Measurements from ENCODE around the gene IL1RAPL2. TPM values are rescaled to one million over a fixed set of nuclear protein-coding genes. Genes with fewer than 3 reads are reported as not detected.

IL1RAPL2 gene
- polyA plus RNA-seq, 1 experiment = not detected

- Histone ChIP-seq H3K27me3 (ENCODE audit: control insufficient read depth, insufficient read depth, low read length) (no peaks in the 10 kb centered on the region), H3K36me3 (ENCODE audit: control insufficient read depth, insufficient read depth, low read length) (no peaks in the 10 kb centered on the region), H3K4me3 (ENCODE audit: low read depth, low read length) (no peak overlapping the region)
- ChIA-PET CTCF (no interaction called here), POLR2A (no interaction called here)
- no peak for TF ChIP-seq CTCF (IDR thresholded peaks at IDR 0.05; ENCODE audit: insufficient read depth, low read depth, low read length)
- no peak for DNase-seq (ENCODE audit: low read depth)
These were observed 94.1 kb downstream of the IL1RAPL2 start for GRCh38 chrX:104660092-104660491.

GRCh38 chrX:104662694-104663093, 96.7 kb downstream of the IL1RAPL2 start:
- CTCF ChIA-PET = no interaction called here
- POLR2A ChIA-PET = no interaction called here
- no peak for DNase-seq (ENCODE audit: low read depth)
- Histone ChIP-seq H3K36me3 (ENCODE audit: control insufficient read depth, insufficient read depth, low read length) (no peaks in the 10 kb centered on the region), H3K27me3 (ENCODE audit: control insufficient read depth, insufficient read depth, low read length) (no peaks in the 10 kb centered on the region), H3K4me3 (ENCODE audit: low read depth, low read length) (no peak overlapping the region)
- no peak for TF ChIP-seq CTCF (IDR thresholded peaks at IDR 0.05; ENCODE audit: insufficient read depth, low read depth, low read length)

GRCh38 chrX:104665691-104666090, 99.7 kb downstream of the IL1RAPL2 start:
- TF ChIP-seq CTCF (IDR thresholded peaks at IDR 0.05; ENCODE audit: insufficient read depth, low read depth, low read length) = no peak
- POLR2A ChIA-PET = no interaction called here
- Histone ChIP-seq H3K36me3 (ENCODE audit: control insufficient read depth, insufficient read depth, low read length) (no peaks in the 10 kb centered on the region), H3K4me3 (ENCODE audit: low read depth, low read length) (no peak overlapping the region), H3K27me3 (ENCODE audit: control insufficient read depth, insufficient read depth, low read length) (no peaks in the 10 kb centered on the region)
- CTCF ChIA-PET = no interaction called here
- no peak for DNase-seq (ENCODE audit: low read depth)

GRCh38 chrX:104668550-104668949, 102.6 kb downstream of the IL1RAPL2 start:
- DNase-seq (ENCODE audit: low read depth) = no peak
- ChIA-PET CTCF (interaction anchor here (0.6 to 1.3 kb wide), 3 partner anchors 521 to 1451 kb away, joined by 3 read pairs; no protein-coding TSS in a partner anchor), POLR2A (no interaction called here)

GRCh38 chrX:104669063-104669462, 103.1 kb downstream of the IL1RAPL2 start:
- DNase-seq (ENCODE audit: low read depth) = no peak
- H3K36me3 ChIP-seq (ENCODE audit: control insufficient read depth, insufficient read depth, low read length) = no peaks in the 10 kb centered on the region
- no peaks in the 10 kb centered on the region for H3K27me3 ChIP-seq (ENCODE audit: control insufficient read depth, insufficient read depth, low read length)
- ChIA-PET CTCF (interaction anchor here (1.3 kb wide), 1 partner anchor 521 kb away, joined by 3 read pairs; no protein-coding TSS in a partner anchor), POLR2A (no interaction called here)
- no peak overlapping the region for H3K4me3 ChIP-seq (ENCODE audit: low read depth, low read length)
- TF ChIP-seq CTCF (IDR thresholded peaks at IDR 0.05; ENCODE audit: insufficient read depth, low read depth, low read length) = no peak

More at GRCh38 chrX:104668550-104668949, 102.6 kb downstream of the IL1RAPL2 start:
- no peak for TF ChIP-seq CTCF (IDR thresholded peaks at IDR 0.05; ENCODE audit: insufficient read depth, low read depth, low read length)
- no peaks in the 10 kb centered on the region for H3K27me3 ChIP-seq (ENCODE audit: control insufficient read depth, insufficient read depth, low read length)
- H3K36me3 ChIP-seq (ENCODE audit: control insufficient read depth, insufficient read depth, low read length) = no peaks in the 10 kb centered on the region
- H3K4me3 ChIP-seq (ENCODE audit: low read depth, low read length) = no peak overlapping the region

All from BJ (cell line).